ENCODE measurements around the gene PBX3.
"Not testable (repeated sequence)": the region's sequence is repeated elsewhere in the genome, so short reads cannot be mapped to it uniquely, and the experiment has no call there.

The PBX3 gene

GRCh38 chr9:125779220-125779565 lies 32.0 kb downstream of the PBX3 start:
- not testable (repeated sequence) for DNase-seq

GRCh38 chr9:125782718-125783117 lies 35.5 kb downstream of the PBX3 start:
- no peak for DNase-seq

GRCh38 chr9:125784286-125785049 lies 37.3 kb downstream of the PBX3 start:
- no peak for DNase-seq

- no peak for DNase-seq
Measured at GRCh38 chr9:125785248-125785751, 38.1 kb downstream of the PBX3 start.

GRCh38 chr9:125787715-125788114 lies 40.5 kb downstream of the PBX3 start:
- no peak for DNase-seq

GRCh38 chr9:125789196-125789595 lies 42.0 kb downstream of the PBX3 start:
- DNase-seq = no peak

GRCh38 chr9:125794708-125795107 lies 47.5 kb downstream of the PBX3 start:
- DNase-seq = no peak

GRCh38 chr9:125795970-125796596 lies 48.9 kb downstream of the PBX3 start:
- no peak for DNase-seq

GRCh38 chr9:125797930-125798329 lies 50.8 kb downstream of the PBX3 start:
- DNase-seq = no peak

- no peak for DNase-seq
Measured at GRCh38 chr9:125803526-125803925, 56.4 kb downstream of the PBX3 start.

- DNase-seq = no peak
Measured at GRCh38 chr9:125805057-125805456, 57.9 kb downstream of the PBX3 start.

- DNase-seq = no peak
Measured at GRCh38 chr9:125805586-125805985, 58.4 kb downstream of the PBX3 start.

- no peak for DNase-seq
Measured at GRCh38 chr9:125807079-125807478, 59.9 kb downstream of the PBX3 start.

GRCh38 chr9:125810161-125810560 lies 63.0 kb downstream of the PBX3 start:
- DNase-seq = no peak

- no peak for DNase-seq
Measured at GRCh38 chr9:125811002-125811401, 63.8 kb downstream of the PBX3 start.

- DNase-seq = no peak
Measured at GRCh38 chr9:125812403-125812802, 65.2 kb downstream of the PBX3 start.

- DNase-seq = no peak
Measured at GRCh38 chr9:125815568-125815967, 68.4 kb downstream of the PBX3 start.

GRCh38 chr9:125816321-125816720 lies 69.1 kb downstream of the PBX3 start:
- no peak for DNase-seq

- no peak for DNase-seq
Measured at GRCh38 chr9:125820100-125820804, 73.1 kb downstream of the PBX3 start.

GRCh38 chr9:125821078-125821477 lies 73.9 kb downstream of the PBX3 start:
- no peak for DNase-seq

- no peak for DNase-seq
Measured at GRCh38 chr9:125822160-125822559, 75.0 kb downstream of the PBX3 start.

GRCh38 chr9:125822902-125823301 lies 75.7 kb downstream of the PBX3 start:
- no peak for DNase-seq

GRCh38 chr9:125823874-125824406 lies 76.8 kb downstream of the PBX3 start:
- DNase-seq = not testable (repeated sequence)

GRCh38 chr9:125825762-125826161 lies 78.6 kb downstream of the PBX3 start:
- no peak for DNase-seq
